GM18519 (cell line): ENCODE results near the gene MAP3K13.

ENCODE experiments used
- ATAC-seq: cut with Tn5 transposase; IDR thresholded peaks from one replicate; pipeline ENCODE4 v1.9.1; 2021; ENCODE audit warnings: mild to moderate bottlenecking, moderate library complexity; ENCODE audit not compliant: unreplicated experiment, low FRiP score

MAP3K13 gene

DNA sequence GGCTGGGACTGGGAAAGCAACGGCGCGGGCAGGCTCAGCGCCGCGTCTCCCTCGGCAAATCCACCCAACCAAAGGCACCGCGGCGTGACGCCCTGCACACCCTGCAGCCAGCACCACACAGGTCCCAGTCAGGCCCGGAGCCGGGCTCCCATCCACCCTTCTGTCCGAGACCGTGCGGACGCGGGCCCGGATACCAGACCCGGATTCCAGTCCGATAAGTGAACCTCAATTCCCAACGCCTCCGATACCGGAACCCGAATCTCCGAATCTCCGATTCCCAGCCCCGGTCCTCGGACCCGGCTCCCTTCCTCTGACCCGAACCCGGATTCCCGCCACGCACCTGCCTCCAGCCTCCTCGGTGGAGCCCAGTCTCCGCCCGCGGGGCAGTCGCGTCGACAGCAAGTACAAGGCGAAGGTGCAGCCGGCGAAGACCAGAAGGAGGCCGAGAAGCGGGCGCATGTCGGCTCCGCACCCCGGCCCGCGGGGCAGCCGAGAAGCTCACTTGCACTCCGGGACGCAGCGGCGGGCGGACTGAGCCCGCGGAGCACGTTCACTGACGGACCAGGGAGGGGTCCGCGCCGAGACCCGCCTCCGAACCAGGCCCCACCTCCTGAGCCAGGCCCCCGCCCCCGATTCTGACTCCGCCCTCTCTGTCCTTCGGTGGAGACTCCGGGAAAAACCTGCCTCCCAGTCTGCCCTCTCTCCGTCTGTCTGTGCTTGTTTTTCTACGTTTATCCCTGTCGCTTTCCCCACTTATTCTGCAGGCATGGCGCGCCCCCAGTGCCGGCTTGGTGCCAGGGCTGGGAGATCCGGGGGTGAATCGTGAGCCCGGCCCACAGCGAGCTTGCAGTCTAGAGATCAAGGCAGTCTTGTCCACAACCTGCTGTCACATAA is 135.8 kb downstream of the MAP3K13 start, which contains the start of gene TMEM41A:
TSS of gene TMEM41A (minus strand) at position 533 of the 894 bp plus-strand sequence. CDS start at position 459, 74 bp downstream.
- ATAC-seq, result peak; percentile 77

DNA sequence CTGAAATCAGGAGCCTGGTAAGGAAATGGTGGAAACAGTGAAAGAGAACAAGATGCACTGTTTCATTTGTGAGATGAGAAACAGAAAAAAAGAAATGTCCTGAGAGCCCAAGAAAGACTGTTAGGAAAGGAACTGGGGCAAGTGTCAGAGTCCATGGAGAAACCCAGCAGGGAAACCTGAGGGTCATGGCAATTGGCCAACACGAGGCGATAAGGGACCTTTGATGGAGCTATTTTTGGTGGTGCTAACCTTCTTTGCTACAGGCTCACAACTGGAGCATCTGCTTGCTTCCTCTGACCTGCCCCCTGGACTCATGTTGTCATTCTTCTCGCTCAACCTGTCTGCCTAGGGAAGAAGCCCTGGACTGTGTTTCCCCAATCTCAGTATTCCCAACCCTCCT is 140.1 kb downstream of the MAP3K13 start:
- ATAC-seq, result no peak

DNA sequence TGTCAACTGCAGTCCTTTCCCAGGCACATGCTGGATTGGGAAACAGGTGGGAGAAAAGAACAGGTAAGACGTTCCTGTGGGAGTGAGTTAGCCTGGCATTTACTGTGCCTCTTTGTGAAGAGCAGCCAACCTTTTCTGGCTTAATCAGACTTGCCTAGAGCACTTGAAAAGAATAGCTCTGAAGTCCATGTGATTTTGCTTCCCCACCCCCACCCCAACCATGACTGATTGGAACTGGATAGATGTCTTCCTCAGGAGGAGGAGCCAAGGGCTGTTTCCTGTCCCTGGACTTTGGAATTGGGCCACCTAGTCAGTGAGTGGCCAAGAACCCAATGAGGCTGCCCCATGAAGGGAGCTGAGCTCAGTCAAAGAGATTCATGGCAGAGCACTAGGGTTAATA is 140.6 kb downstream of the MAP3K13 start:
- ATAC-seq, result no peak

DNA sequence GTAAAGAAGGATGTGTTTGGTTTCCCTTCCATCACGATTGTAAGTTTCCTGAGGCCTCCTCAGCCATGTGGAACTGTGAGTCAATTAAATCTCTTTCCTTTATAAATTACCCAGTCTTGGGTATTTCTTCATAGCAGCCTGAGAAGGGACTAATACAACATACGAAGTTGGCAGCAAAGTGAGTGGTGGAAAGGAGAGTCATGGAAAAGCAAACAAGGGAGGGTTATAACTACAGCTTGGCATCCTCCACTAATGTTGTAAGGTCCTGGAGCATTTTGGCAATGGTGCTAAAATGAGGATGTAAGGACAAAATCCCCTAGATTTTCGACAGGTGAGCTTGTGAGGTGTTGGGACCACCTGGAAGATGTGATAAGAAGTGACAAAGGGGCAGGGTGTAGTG is 141.7 kb downstream of the MAP3K13 start:
- ATAC-seq, result no peak

DNA sequence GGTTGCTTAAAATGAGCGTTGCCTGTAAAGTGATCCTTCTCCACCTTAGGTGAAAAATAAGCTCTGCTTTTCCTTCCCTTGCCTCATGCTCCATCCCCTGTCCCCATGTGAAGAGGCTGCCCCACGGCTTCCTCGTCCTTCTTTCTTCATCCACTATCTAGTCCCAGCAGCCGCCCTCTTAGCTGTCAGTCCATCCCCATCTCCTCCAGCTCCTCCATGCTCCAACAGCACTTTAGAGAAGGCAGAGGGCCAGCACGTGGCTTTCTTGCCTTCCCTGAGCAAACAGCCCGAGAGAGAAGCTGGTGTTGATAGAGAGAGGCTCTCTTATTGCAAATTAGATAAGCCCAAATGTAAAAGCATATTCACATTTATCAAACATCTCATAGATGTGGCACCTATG is 144.9 kb downstream of the MAP3K13 start:
- no peak for ATAC-seq

DNA sequence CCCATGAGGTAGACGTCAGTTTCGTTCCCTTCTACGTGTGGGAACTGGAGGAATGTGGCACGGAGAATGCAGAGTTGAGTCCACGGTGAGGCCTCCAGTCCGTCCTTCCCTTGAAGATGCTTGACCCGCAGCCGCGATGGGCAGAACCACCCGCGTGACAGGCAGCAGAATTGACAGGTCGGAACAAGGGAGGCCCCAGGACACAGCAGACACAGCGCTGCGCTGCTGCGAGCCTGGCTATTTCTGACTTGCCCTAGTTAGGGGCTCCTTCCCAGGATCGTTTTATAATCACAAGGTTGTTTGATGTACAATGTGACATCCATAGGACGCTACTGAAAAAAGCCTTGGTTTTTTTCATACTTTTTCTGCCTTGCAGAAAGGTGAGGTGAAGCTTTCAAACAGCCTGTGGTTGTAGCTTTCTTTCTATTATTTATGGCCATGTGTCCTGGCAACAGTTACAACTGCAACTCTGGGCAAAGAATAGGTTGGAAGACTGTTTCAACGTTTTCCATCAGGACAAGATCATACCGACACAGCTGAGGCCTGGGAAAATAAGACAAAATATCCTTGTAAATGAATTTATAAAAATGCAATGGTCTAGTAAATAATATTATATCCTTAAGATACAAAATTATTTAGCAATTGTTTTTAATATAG is 145.5 kb downstream of the MAP3K13 start:
- no peak for ATAC-seq

DNA sequence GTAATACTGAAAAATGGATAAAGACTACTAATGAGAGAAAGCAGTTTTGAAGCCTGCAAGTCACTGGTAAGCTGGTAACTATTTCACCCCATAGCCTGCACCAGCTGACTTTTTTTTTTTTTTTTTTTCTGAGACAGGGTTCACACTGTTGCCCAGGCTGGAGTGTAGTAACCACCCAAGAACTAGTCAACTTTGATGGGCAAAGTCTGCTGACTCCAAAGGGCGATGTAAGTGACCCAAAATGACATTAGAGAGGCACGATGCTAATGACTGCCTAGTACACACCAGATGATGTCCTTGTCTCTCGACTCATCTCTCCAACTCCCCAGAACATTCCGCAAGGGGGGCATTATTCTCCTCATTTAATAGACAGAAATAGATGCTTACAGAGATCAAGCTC is 148.8 kb downstream of the MAP3K13 start:
- no peak for ATAC-seq

DNA sequence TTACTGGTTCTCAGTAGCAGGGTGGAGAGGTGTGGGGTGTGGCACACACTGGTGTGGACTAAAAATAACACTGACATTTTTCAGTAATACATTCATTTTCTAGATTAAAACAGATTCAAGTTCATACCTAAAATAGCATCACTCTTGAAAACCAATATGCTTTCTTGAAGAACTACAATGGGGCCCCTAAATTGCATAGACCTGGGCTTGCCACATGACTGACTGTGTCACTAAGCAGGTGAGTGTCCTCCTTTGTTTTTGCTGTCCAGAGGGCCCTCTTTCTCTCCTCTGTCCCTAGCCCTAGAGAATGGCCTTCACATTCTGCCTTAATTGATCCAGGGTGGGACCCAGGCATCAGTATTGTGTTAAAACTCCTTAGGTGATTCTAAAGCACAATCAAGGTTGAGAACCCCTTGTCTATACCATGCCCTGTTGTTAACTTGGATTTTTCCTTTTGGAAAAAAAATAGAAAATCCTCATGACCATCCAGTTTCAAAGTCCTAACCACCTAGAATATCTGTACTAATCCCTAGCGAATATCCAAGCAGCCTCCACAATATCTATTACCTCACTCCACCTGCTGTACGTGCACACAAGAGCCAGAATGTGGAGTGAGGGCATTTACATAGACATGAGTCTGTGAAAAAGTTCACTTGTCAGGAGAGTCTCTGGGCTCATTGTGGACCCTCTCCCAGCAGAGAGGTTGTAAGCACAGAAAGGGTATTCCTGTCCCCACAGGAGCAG is 154.6 kb downstream of the MAP3K13 start:
- ATAC-seq, result no peak

DNA sequence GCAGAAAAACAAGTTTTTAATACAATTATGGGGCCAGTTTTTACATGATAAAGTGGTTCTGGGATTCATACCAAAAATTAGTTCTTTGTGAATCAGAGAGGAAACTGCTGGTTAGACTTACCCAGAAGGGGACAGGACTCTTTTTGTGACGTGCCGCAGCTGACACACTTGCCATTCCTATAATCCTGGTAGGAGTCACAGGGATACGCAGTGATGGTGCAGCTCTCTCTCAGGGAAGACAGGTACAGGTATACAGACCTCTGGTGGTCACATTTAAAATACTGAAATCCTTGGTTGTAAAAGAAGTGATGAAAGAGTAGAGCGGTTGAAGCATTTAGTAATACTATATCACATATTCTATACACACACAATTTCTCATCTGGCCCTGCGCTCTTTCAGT is 156.1 kb downstream of the MAP3K13 start:
- no peak for ATAC-seq

DNA sequence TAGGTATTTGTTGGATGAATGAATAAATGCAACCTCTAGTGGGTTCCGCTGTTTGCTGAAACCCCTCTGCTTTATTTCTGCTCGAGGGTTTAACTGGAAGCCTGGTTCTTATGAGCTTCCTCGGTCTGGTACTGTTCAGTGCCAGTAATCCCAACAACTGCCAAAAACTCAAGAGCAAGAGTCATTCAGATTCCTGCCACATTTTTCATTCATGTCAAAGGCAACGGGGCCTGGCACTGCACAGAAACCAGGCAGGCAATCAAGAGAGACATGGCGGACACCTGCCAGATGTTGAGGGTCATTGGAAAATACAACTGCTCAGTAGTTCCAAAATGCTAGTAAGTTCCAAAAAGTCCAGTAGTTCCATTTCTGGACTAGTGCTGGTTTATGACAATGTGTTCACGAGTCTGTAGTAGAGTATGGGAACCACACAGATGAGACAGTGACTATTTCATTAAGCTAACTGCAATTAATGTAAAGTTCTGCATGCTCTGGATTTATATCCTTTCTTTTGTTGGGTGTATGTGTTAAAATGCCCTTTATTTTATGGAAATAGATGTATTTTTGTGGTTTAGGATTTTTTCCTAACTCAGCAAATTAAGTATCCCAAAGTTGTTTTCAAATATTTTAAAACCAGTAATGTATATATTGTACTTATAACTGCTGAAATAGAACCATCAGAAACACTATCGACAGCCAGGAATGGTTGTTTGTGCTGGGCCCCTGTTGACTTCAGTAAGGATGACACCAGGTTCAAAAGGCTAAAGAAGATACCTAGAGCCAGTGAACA is 158.6 kb downstream of the MAP3K13 start:
- ATAC-seq, result no peak

DNA sequence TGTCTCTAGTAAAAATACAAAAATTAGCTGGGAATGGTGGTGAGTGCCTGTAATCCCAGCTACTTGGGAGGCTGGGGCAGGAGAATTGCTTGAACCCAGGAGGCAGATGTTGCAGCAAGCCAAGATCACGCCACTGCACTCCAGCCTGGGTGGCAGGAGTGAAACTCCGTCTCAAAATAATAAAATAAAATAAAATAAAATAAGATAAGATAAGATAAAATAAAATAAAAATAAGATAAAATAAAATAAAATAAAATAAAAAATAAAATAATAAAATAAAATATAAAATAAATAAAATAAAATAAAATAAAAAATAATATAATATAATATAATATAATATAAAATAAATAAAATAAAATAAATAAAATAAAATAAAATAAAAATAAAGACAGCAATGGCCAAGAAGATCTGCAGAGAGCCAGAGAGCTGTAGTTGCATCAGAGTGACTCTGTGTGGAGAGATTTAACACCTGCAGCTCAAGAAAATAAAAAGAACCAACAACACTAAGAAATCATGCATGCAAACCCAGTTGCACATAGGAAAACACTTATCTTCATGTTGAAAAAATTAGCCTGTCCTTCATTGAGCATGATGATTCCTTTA is 163.5 kb downstream of the MAP3K13 start:
- no peak for ATAC-seq

DNA sequence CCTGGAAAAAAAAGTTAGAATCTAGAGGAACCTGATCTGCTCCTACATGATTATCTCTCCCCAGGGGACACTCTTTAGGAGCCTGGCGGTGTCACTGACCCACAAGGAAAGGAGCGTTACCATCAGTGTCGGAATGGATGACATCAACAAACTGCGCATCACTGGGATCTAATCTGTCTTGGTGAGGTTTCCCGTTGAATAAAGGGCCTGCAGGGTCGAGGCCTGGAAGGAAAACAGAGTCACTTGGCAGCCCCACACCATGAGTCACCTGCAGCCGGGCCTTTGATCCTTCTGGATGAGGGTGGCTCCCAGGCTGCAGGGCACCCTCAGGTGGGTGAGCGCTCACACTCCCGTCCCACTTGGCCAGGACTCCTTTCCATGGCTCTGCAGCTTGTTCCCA is 164.4 kb downstream of the MAP3K13 start:
- ATAC-seq, result no peak

DNA sequence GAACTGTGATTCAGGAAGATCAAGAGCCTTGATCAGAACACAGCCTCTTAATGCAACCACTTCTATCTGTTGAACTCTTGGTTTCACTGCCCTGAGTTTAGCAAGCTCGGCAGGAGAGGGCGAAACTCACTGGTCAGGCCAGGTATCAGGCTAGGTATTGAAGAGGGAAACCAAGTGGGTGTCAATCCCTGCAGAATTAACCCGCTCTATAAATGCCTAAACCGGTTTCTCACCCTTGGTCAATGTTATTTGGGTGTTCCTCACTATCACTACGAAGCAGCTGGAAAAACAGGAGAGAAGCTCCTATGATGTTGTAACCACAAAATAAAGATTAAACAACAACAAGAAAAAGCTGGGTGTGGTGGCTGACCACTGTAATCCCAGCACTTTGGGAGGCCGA is 165.6 kb downstream of the MAP3K13 start:
- ATAC-seq, result no peak

DNA sequence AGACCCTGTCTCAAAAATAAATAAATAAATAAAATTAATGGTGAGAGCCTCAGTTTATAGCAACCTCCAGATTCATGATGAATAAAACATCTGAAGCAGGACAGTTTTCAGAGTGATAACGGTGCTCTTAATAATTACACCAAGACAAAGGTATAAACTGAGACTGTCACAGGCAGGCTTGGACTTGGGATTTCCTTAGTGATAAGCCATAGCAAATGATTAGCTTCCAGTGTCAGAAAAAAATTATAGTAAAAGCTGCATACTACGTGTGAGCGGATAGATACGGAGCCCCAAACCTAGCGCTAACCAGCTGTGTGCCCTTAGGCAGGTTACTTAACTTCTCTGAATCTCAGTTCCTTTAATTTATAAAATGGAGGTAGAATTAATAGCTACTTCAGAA is 167.9 kb downstream of the MAP3K13 start:
- ATAC-seq, result no peak

DNA sequence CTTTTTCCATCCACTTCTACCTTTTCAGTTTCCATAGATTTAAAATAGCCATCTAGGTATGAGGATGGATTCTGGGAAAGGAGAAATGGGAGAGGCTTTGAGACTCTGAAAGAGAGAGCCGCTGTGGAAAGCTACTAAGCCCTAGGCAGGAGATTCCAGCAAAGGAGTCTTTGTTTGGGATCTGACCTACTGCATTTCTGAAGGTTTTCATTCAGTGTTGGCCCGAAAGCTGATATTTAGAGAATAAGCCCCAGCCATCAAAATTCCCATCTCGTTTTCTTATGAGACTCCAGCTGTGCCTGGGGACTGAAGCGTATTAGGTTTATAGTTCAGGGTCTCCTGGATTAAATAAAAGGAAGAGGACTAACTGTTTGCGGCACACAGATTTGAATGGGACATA is 170.0 kb downstream of the MAP3K13 start:
- no peak for ATAC-seq

DNA sequence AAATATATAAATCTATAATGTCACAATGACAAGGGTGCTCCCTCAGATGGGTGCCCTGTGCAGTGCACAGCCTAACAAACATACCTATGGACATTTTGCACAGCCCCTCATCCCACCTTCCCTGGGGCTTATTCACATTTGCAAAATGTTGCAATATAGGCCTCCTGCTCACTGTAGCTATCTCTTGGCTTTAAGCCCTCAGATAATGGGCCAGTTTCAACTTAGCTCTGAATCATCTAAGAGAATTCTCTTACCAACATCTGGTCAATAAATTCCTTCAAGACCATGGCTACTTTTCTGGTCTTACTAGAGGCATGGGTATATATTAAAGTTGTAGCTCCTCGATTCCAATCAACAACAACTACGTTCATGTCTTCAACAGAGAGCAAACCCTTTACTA is 171.6 kb downstream of the MAP3K13 start:
- no peak for ATAC-seq

DNA sequence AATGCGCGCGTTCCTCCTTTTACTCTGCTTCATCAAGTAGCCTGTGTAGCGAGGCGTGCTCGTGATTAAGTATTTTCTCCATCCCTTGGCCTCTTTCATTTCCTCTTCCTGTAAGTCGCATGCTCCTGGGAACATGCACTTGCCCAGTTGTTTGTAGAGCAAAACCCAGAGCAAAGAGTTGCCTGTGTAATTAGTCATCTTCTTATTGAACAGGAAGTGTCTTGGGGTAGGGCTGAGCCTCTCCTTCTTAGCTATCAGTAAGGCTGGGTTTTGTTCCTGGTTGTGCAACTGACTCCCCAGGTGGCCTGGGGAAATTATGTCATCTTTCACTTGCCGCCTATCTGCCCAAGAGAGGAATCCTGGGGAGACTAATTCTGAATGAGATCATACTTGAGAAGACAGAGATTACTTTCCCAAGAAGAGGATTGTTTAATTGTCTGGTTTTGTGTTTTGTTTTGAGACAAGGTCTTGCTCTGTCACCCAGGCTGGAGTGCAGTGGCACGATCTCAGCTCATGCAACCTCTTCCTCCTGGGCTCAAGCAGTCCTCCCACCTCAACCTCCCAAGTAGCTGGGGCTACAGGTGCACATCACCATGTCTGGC is 174.5 kb downstream of the MAP3K13 start:
- ATAC-seq, result peak; percentile 95
